Activated CD4-positive, alpha-beta T cell treated with anti-CD3 and anti-CD28 coated beads, Interleukin-2, amount 50 U/mL, for 24 hours (primary cell): Measurements from ENCODE around the gene C1orf105.
"Not testable (repeated sequence)": the region's sequence is repeated elsewhere in the genome, so short reads cannot be mapped to it uniquely, and the experiment has no call there.

Source experiments
- DNase-seq, 2 donors: peaks; one replicate each; pipeline ENCODE4 v3.0.0-alpha.2; 2020; ENCODE audit warnings: low read depth in 1 of 2, low spot score in 1 of 2

The C1orf105 gene

GRCh38 chr1:172423336-172423735, 2.9 kb downstream of the C1orf105 start:
- DNase-seq: no peak

GRCh38 chr1:172425339-172425738, 4.9 kb downstream of the C1orf105 start:
- DNase-seq: no peak

- DNase-seq: no peak
Observed at GRCh38 chr1:172427191-172427590, 6.7 kb downstream of the C1orf105 start.

- peak in 1 of 2 donors; percentile 27 for DNase-seq
Observed at GRCh38 chr1:172429331-172430127, 9.0 kb downstream of the C1orf105 start.

GRCh38 chr1:172430128-172430454, 9.6 kb downstream of the C1orf105 start:
- DNase-seq: no peak

GRCh38 chr1:172431204-172431603, 10.7 kb downstream of the C1orf105 start:
- no peak for DNase-seq

GRCh38 chr1:172431721-172432192, 11.3 kb downstream of the C1orf105 start:
- no peak for DNase-seq

GRCh38 chr1:172437183-172437582, 16.7 kb downstream of the C1orf105 start:
- DNase-seq: not testable (repeated sequence)

- no peak for DNase-seq
Observed at GRCh38 chr1:172442404-172442803, 21.9 kb downstream of the C1orf105 start.

- no peak for DNase-seq
Observed at GRCh38 chr1:172442843-172443565, 22.5 kb downstream of the C1orf105 start.

GRCh38 chr1:172443666-172444453, 23.4 kb downstream of the C1orf105 start, which contains the start of gene PIGC:
Gene PIGC (minus strand): TSS chr1:172444069. CDS start chr1:172442622, 1,447 bp downstream.
- peak; percentile 81 to 89 for DNase-seq

GRCh38 chr1:172446547-172446946, 26.1 kb downstream of the C1orf105 start:
- DNase-seq: no peak

GRCh38 chr1:172447641-172448040, 27.2 kb downstream of the C1orf105 start:
- DNase-seq: no peak

GRCh38 chr1:172448995-172449584, 28.6 kb downstream of the C1orf105 start:
- DNase-seq: no peak

GRCh38 chr1:172449585-172450523, 29.4 kb downstream of the C1orf105 start:
- peak in 1 of 2 donors; percentile 23 for DNase-seq

- no peak for DNase-seq
Observed at GRCh38 chr1:172450524-172450885, 30.0 kb downstream of the C1orf105 start.

GRCh38 chr1:172451002-172451443, 30.5 kb downstream of the C1orf105 start:
- DNase-seq: no peak

GRCh38 chr1:172452536-172453152, 32.2 kb downstream of the C1orf105 start:
- no peak for DNase-seq

- no peak for DNase-seq
Observed at GRCh38 chr1:172453153-172453545, 32.7 kb downstream of the C1orf105 start.

- no peak for DNase-seq
Observed at GRCh38 chr1:172453607-172454006, 33.1 kb downstream of the C1orf105 start.
